HG03565 (cell line): Measurements from ENCODE around the gene DUOX1.

Source experiments
- ATAC-seq: cut with Tn5 transposase; IDR thresholded peaks from one replicate; pipeline ENCODE4 v1.9.1; 2021; ENCODE audit warnings: mild to moderate bottlenecking, moderate library complexity; ENCODE audit not compliant: unreplicated experiment

DUOX1 gene

GRCh38 chr15:45105586-45105985 is 24.2 kb upstream of the DUOX1 start:
- ATAC-seq, result no peak

DNA sequence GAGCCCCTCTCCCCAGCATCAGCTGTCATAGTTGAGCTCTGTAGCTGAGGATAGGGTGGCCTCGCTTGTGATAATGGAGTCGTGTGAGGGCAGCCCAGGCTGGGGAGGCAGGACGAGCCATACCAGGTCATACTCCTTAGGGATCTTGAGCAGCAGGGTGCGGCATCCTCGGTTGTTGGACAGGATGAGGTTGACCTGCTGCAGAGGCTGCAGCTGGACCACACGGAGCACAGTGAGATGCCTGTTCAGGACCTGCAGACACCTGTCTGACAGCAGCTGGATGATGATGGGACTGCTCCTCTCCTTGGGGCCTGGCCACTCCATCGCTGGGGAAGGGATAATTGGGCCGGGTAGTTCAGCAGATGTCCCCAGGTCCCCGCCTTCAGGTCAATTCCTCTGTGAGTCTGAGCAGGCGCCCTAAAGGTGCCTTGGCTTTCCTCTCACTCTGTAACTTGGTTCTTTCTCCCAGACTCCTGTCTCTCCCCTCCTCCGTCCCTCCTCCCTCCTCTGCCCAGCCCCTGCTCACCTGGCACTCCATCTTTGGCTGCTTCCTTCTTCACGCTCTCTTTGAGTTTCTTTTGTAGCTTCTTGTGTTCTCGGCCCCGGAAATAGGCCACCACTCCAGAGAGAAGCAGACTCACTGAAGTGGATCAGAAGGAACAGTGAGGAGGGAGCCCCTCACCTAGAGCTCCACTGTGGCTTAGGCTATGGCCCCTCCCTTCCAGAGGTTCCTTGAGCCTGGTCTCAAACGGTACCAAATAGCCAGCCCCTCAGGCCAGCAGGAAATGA is 23.6 kb upstream of the DUOX1 start:
- no peak for ATAC-seq

- no peak for ATAC-seq
Measured at GRCh38 chr15:45107941-45108630, 21.7 kb upstream of the DUOX1 start.

DNA sequence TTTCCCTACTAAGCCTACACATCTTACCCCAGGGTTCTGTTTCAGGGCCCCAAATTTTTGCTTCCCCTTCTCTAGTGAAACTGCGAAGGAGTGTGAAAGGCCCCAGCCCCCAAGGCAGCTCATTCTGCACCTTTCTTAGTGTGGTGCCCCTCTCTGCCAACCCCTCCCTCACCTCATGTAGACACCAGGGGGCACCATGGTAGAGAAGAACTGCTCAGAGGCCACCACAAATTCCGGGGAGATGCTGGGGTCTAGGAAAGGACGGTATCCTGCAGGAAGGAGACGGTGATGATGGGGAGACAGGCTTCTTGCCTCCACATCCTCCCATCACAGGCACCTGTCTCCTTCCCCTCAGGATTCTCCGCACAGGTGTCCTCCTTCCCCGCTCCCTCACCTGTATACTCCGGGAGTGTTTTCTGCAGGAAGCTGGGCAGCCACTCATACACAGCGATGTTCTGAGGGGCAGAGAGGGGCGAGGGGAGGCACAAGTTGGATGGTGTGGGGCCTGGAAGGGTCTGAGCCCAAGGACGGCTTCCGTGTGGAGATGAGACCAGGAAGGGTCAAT is 19.5 kb upstream of the DUOX1 start:
- no peak for ATAC-seq

DNA sequence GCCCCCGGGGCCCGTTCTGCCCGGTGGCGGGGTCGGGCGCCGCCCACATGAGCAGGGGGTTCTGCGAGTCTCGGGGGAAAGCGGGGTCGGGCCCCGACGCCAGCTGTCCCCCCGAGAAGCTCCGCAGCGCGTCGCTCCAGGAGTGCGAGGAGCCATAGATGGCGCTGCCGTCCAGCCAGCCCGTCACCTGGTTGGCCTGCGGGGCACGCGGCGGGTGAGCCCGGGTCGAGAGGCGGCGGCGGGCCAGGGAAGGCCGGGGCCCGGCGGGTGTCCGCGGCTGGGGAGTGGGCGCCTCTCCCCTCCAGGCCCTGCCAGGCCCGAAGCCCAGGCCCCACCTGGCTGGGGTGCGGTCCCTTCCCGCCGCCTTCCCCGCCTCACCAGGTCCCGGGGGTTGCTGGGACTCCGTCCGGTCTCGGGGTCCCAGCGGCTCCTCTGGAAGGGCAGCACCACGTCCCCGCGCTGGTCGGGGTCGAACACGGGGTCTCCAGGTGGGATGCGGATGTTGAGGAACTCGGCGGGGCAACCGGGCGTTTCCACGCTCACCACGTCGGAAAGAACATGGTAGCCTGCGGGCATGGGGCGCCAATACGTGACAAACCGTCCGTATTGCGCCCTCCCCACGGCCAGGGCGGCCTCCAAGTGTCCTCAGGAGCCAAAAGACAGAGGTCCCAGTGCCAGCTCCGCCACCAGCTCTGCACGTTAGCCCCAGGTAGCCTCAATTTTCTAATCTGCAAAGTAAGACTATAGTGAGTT is 18.2 kb upstream of the DUOX1 start:
- no peak for ATAC-seq

GRCh38 chr15:45112143-45112590 is 17.6 kb upstream of the DUOX1 start:
- no peak for ATAC-seq

GRCh38 chr15:45112591-45113379 is 17.0 kb upstream of the DUOX1 start:
- ATAC-seq, result no peak

GRCh38 chr15:45113380-45113990 is 16.3 kb upstream of the DUOX1 start:
- no peak for ATAC-seq

DNA sequence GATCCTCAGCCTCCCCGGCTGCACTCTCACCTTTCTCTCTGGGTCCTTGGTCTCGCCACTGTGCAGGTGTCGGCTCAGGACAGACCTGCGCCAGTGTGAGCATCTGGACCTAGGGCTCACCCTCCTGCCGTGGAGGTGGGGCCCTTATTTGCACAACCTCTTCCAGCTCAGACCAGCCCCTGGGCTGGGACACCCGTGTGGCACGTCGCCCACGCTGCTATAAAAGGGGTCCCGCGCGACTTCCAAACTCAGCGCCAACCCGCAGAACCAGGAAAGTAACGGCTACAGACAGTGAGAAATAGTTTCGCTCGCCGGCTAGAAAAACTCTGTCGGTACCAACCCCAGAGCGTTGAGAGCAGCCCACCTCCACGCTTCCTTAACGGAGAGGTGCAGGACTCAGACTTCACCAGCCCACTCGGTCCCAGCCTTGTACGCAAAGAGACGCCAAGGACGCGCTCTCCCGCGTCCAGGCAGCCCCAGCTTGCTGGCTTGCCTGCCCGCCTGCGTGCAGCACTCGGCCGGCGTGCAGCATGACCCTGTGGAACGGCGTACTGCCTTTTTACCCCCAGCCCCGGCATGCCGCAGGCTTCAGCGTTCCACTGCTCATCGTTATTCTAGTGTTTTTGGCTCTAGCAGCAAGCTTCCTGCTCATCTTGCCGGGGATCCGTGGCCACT is 15.6 kb upstream of the DUOX1 start, which contains the start of the genes DUOX2 and DUOXA2:
Gene DUOX2, minus strand, starts transcription at position 97 of the 675 bp plus-strand sequence. CDS start 761 bp downstream, outside the sequence.
Gene DUOXA2, plus strand, starts transcription at position 251 of the 675 bp plus-strand sequence. Its CDS starts 280 bp downstream, at position 531.
- ATAC-seq, result no peak

DNA sequence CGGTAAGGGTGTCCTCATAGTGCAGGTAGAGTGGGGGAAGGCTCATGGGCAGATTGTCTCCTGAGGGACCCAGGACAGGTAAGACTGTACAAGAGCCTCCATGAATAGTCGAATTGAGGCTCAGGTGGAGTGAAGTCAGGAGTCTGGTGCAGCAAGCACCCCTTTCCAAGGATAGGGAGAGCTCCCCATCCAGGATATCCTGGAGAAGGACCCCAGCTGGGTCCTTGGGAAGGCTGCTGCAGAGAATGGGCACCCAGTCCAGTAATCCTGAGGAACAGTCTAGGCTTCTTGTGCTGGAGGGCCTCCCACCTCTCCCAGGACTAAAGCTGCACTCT is 15.1 kb upstream of the DUOX1 start:
- no peak for ATAC-seq

- ATAC-seq, result no peak
Measured at GRCh38 chr15:45115312-45115820, 14.4 kb upstream of the DUOX1 start.

DNA sequence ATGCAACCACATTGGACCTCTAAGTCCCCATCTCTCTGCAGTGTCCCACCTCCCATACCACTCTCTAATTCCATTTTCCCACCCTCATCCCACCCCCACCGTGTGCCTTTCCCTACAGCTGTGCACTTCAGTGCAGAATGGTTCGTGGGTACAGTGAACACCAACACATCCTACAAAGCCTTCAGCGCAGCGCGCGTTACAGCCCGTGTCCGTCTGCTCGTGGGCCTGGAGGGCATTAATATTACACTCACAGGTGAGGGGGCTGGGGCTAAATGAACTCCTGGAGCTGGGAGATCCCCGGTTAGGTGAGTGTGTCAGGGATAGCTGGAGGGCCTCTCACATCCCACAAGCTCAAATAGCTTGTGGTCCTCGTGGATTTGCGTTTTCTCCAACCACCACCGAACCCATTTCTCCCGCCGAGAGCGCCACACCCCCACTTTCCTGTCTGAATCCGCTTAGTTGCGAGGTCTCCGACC is 13.8 kb upstream of the DUOX1 start:
- ATAC-seq, result no peak

DNA sequence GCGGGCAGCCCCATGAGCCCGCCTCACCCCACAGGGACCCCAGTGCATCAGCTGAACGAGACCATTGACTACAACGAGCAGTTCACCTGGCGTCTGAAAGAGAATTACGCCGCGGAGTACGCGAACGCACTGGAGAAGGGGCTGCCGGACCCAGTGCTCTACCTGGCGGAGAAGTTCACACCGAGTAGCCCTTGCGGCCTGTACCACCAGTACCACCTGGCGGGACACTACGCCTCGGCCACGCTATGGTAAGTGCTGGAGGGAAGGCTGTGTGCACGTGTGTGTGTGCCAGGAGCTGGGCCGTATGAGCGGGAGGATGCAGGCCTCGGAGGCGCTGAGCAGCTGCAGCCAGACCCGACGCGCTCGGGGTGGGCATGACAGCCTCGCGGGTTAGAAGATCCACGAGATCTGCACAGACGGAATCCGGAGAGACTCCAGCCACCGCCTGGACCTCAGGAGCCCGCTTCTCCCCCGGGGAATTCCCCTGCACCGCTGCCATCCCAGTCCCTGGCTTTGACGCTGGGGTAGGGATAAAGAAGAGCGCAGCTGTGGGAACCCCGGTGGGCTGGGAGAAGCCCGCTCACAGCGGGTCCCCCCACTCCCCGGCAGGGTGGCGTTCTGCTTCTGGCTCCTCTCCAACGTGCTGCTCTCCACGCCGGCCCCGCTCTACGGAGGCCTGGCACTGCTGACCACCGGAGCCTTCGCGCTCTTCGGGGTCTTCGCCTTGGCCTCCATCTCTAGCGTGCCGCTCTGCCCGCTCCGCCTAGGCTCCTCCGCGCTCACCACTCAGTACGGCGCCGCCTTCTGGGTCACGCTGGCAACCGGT is 13.1 kb upstream of the DUOX1 start:
- no peak for ATAC-seq

DNA sequence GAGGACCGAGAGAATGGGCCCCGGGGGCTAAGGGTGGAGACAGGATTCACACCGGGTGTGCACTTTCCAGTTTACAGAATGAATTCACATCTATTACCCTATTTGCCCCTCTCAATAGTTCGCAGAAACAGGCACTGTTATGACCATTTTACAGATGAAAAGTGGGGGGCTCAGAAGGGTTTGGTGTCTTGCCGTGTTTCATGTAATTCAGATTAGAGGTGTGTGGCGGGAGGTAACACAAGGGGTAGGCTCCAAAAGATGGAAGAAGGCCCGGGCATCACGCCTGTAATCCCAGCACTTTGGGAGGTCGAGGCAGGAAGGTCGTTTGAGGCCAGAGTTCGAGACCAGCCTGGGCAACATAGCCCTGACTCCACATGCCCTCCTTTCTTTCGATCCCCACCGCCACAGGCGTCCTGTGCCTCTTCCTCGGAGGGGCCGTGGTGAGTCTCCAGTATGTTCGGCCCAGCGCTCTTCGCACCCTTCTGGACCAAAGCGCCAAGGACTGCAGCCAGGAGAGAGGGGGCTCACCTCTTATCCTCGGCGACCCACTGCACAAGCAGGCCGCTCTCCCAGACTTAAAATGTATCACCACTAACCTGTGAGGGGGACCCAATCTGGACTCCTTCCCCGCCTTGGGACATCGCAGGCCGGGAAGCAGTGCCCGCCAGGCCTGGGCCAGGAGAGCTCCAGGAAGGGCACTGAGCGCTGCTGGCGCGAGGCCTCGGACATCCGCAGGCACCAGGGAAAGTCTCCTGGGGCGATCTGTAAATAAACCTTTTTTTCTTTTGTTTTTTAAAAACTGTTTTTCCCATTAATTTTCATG is 12.3 kb upstream of the DUOX1 start:
- peak; percentile 12 for ATAC-seq

- ATAC-seq, result peak; percentile 94
Measured at GRCh38 chr15:45118131-45118588, 11.6 kb upstream of the DUOX1 start.

DNA sequence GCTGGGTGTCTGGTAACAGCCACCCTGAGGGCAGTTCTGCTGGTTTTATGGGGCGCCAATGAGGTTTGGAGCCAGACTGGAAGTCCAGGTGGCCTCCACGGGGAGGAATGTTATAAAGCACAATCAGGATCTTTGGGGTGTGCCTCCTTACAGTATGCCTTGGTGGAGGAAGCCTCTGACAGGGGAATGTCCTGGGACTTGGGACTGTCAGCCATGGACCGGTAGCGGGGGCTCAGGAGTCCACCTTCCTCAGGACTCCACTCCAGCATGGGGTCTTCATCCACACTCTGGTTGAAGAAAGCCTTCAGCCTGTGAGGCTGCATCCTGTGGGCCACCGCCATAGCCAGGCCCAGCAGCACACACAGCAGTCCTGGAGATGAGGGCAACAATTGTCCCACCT is 10.8 kb upstream of the DUOX1 start:
- no peak for ATAC-seq
